ENCODE measurements around the gene NRF1.

DNA sequence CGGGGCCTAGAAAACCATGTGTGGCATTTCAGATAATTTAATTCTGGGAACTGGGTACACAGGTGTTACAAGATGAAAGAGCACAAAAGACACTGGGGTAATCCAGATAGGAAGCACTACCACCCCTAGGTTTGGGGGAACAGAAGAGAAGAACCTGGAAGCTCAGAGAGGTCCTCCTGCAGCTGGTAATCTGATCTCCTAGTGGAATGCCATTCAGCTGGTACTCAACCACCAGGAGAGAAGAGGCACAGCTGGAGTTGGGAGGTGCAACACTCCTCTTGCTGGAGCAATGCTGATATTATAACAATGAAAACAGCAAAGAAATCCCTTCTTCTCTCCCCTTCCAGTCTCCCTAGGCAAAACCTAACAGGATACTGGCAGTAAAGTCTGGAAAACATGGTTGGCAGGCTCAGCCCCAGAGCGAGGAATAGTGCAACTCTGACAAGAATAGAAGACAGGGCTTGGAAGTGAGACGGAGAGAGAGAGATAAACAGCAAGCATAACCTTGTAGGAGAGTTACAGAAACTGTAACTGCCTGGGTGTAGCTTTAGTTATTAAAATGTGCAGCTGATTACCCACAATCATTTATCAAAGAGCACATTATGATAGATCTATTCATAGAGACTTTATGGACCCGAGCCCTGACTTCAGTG, 35.0 kb downstream of the NRF1 start:
- TF ChIP-seq POLR2A (IDR thresholded peaks at IDR 0.05) = no peak
- TF ChIP-seq, protein P1, sequence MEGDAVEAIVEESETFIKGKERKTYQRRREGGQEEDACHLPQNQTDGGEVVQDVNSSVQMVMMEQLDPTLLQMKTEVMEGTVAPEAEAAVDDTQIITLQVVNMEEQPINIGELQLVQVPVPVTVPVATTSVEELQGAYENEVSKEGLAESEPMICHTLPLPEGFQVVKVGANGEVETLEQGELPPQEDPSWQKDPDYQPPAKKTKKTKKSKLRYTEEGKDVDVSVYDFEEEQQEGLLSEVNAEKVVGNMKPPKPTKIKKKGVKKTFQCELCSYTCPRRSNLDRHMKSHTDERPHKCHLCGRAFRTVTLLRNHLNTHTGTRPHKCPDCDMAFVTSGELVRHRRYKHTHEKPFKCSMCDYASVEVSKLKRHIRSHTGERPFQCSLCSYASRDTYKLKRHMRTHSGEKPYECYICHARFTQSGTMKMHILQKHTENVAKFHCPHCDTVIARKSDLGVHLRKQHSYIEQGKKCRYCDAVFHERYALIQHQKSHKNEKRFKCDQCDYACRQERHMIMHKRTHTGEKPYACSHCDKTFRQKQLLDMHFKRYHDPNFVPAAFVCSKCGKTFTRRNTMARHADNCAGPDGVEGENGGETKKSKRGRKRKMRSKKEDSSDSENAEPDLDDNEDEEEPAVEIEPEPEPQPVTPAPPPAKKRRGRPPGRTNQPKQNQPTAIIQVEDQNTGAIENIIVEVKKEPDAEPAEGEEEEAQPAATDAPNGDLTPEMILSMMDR (IDR thresholded peaks at IDR 0.05) = no peak
- TF ChIP-seq EP300 (IDR thresholded peaks at IDR 0.05) = no peak

Measured in ovary (tissue), 3 donors.